HCT116 (cell line): Measurements from ENCODE around the gene PPP1R2B.

Experiments used
- CEBPB ChIP-seq: IDR thresholded peaks from 2 replicates; pipeline ENCODE4 v1.6.1; 2012; ENCODE audit warnings: low read depth
- EGR1 ChIP-seq: IDR thresholded peaks from 2 replicates; pipeline ENCODE4 v1.6.1; 2012; ENCODE audit warnings: low read depth
- EZH2 ChIP-seq: fragments of 200-600 bp; sonication (generic); IDR thresholded peaks from 2 replicates; pipeline ENCODE4 v1.6.1; 2017; ENCODE audit warnings: antibody characterized with exemption, mixed run types
- FOSL1 ChIP-seq: IDR thresholded peaks from 2 replicates; pipeline ENCODE4 v1.6.1; 2012; ENCODE audit warnings: low read depth
- POLR2A ChIP-seq: IDR thresholded peaks from 2 replicates; pipeline ENCODE4 v1.7.0; 2011; ENCODE audit warnings: borderline replicate concordance; ENCODE audit not compliant: insufficient read depth, insufficient read length; ENCODE audit errors: extremely low read depth
- POLR2AphosphoS5 ChIP-seq: IDR thresholded peaks from 2 replicates; pipeline ENCODE4 v1.6.1; 2011; ENCODE audit warnings: mild to moderate bottlenecking, low read depth, low read length, moderate library complexity
- RAD21 ChIP-seq: IDR thresholded peaks from 2 replicates; pipeline ENCODE4 v1.6.1; 2012; ENCODE audit warnings: low read depth, mild to moderate bottlenecking
- SIN3A ChIP-seq: IDR thresholded peaks from 2 replicates; pipeline ENCODE4 v1.6.1; 2012; ENCODE audit warnings: low read depth
- YY1 ChIP-seq: IDR thresholded peaks from 2 replicates; pipeline ENCODE4 v1.6.1; 2011; ENCODE audit warnings: low read length, low read depth, moderate library complexity, mild to moderate bottlenecking; ENCODE audit not compliant: insufficient replicate concordance; ENCODE audit errors: extremely low read depth
- TF ChIP-seq, protein P1 (sequence below), 3 experiments: fragments of 200-600 bp in 1 of 3; sonication (generic) in 1 of 3; IDR thresholded peaks in 2 of 3; conservative IDR thresholded peaks in 1 of 3; 2 replicates each; pipeline ENCODE4 v1.5.1; 2012 to 2017; ENCODE audit warnings: low read depth in 2 of 3, low read length in 2 of 3, antibody characterized with exemption in 1 of 3, borderline replicate concordance in 1 of 3, control low read depth in 1 of 3, mild to moderate bottlenecking in 1 of 3, mixed read lengths in 1 of 3, mixed run types in 1 of 3, moderate library complexity in 1 of 3; ENCODE audit not compliant: insufficient read depth in 1 of 3
- TF ChIP-seq, protein P2 (sequence below): IDR thresholded peaks from 2 replicates; pipeline ENCODE4 v1.6.1; 2012; ENCODE audit warnings: low read depth

DNA sequence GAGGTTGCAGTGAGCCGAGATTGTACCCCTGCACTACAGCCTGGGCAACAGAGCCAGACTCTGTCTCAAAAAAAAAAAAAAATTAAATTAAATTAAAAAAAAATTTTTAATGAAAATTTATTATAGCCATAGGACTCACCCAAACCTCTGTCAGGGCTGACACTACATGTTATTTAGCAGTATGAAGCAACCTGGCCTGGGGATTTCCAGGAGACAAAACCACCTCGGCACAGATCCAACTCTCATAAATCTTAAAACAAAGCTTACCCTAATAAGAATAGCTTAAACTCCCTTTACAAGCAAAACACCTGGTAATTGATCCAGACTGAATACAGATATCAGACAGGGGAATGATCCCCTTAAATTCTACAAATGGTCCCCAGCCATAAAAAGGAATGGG lies 38.4 kb downstream of the PPP1R2B start:
- TF ChIP-seq, protein P1, sequence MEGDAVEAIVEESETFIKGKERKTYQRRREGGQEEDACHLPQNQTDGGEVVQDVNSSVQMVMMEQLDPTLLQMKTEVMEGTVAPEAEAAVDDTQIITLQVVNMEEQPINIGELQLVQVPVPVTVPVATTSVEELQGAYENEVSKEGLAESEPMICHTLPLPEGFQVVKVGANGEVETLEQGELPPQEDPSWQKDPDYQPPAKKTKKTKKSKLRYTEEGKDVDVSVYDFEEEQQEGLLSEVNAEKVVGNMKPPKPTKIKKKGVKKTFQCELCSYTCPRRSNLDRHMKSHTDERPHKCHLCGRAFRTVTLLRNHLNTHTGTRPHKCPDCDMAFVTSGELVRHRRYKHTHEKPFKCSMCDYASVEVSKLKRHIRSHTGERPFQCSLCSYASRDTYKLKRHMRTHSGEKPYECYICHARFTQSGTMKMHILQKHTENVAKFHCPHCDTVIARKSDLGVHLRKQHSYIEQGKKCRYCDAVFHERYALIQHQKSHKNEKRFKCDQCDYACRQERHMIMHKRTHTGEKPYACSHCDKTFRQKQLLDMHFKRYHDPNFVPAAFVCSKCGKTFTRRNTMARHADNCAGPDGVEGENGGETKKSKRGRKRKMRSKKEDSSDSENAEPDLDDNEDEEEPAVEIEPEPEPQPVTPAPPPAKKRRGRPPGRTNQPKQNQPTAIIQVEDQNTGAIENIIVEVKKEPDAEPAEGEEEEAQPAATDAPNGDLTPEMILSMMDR (IDR thresholded peaks at IDR 0.05 in 2 of 3, conservative IDR thresholded peaks at IDR 0.05 in 1 of 3; ENCODE audit: borderline replicate concordance in 1 of 3, insufficient read depth in 1 of 3, low read depth in 2 of 3, low read length in 2 of 3), result no peak
- no peak for TF ChIP-seq POLR2A
- TF ChIP-seq CEBPB, result no peak
- TF ChIP-seq, protein P2, sequence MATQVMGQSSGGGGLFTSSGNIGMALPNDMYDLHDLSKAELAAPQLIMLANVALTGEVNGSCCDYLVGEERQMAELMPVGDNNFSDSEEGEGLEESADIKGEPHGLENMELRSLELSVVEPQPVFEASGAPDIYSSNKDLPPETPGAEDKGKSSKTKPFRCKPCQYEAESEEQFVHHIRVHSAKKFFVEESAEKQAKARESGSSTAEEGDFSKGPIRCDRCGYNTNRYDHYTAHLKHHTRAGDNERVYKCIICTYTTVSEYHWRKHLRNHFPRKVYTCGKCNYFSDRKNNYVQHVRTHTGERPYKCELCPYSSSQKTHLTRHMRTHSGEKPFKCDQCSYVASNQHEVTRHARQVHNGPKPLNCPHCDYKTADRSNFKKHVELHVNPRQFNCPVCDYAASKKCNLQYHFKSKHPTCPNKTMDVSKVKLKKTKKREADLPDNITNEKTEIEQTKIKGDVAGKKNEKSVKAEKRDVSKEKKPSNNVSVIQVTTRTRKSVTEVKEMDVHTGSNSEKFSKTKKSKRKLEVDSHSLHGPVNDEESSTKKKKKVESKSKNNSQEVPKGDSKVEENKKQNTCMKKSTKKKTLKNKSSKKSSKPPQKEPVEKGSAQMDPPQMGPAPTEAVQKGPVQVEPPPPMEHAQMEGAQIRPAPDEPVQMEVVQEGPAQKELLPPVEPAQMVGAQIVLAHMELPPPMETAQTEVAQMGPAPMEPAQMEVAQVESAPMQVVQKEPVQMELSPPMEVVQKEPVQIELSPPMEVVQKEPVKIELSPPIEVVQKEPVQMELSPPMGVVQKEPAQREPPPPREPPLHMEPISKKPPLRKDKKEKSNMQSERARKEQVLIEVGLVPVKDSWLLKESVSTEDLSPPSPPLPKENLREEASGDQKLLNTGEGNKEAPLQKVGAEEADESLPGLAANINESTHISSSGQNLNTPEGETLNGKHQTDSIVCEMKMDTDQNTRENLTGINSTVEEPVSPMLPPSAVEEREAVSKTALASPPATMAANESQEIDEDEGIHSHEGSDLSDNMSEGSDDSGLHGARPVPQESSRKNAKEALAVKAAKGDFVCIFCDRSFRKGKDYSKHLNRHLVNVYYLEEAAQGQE, result no peak
- no peak for TF ChIP-seq EGR1
- TF ChIP-seq YY1, result no peak
- no peak for TF ChIP-seq SIN3A
- no peak for TF ChIP-seq EZH2
- no peak for TF ChIP-seq RAD21
- no peak for TF ChIP-seq POLR2AphosphoS5
- TF ChIP-seq FOSL1, result no peak
